Kidney glomerular epithelial cell (primary cell): ENCODE results near the gene CTAGE4.
"Not testable (repeated sequence)": the region's sequence is repeated elsewhere in the genome, so short reads cannot be mapped to it uniquely, and the experiment has no call there.

ENCODE experiments used
- DNase-seq: peaks from one replicate; lab custom pipeline; 2025; lab: John Stamatoyannopoulos, UW

The CTAGE4 gene

GRCh38 chr7:144205306-144205705, 22.0 kb downstream of the CTAGE4 start:
- not testable (repeated sequence) for DNase-seq

- DNase-seq, result not testable (repeated sequence)
Measured at GRCh38 chr7:144217200-144217599, 33.9 kb downstream of the CTAGE4 start.

- not testable (repeated sequence) for DNase-seq
Measured at GRCh38 chr7:144218581-144218980, 35.3 kb downstream of the CTAGE4 start.

GRCh38 chr7:144219149-144219548, 35.9 kb downstream of the CTAGE4 start:
- DNase-seq, result not testable (repeated sequence)

GRCh38 chr7:144220531-144220930, 37.3 kb downstream of the CTAGE4 start:
- not testable (repeated sequence) for DNase-seq

- DNase-seq, result not testable (repeated sequence)
Measured at GRCh38 chr7:144223675-144224074, 40.4 kb downstream of the CTAGE4 start.

- not testable (repeated sequence) for DNase-seq
Measured at GRCh38 chr7:144226866-144227265, 43.6 kb downstream of the CTAGE4 start.

GRCh38 chr7:144228810-144229209, 45.5 kb downstream of the CTAGE4 start:
- not testable (repeated sequence) for DNase-seq

- DNase-seq, result not testable (repeated sequence)
Measured at GRCh38 chr7:144231027-144231426, 47.8 kb downstream of the CTAGE4 start.

GRCh38 chr7:144233039-144233438, 49.8 kb downstream of the CTAGE4 start:
- not testable (repeated sequence) for DNase-seq
